ENCODE measurements around the gene PCYT1B.

PCYT1B gene

GRCh38 chrX:24536551-24536950, 110.6 kb downstream of the PCYT1B start:
- no peak overlapping the region for H3K4me3 Mint-ChIP-seq
- no peak overlapping the region for H3K27ac Mint-ChIP-seq
- H3K9me3 Mint-ChIP-seq, result no peaks in the 10 kb centered on the region
- H3K27me3 Mint-ChIP-seq (ENCODE audit: low read depth), result no peaks in the 10 kb centered on the region
- DNase-seq (ENCODE audit: low spot score), result no peak
- H3K4me1 Mint-ChIP-seq (ENCODE audit: low read depth), result no peaks in the 10 kb centered on the region
- peaks cover 17% of the 10 kb centered on the region for H3K36me3 Mint-ChIP-seq (ENCODE audit: low read depth)

GRCh38 chrX:24528605-24529004, 118.5 kb downstream of the PCYT1B start:
- no peak overlapping the region for H3K4me3 Mint-ChIP-seq
- no peaks in the 10 kb centered on the region for H3K9me3 Mint-ChIP-seq
- H3K27ac Mint-ChIP-seq, result no peak overlapping the region
- no peaks in the 10 kb centered on the region for H3K4me1 Mint-ChIP-seq (ENCODE audit: low read depth)
- no peak for DNase-seq (ENCODE audit: low spot score)
- peaks cover 19% of the 10 kb centered on the region for H3K36me3 Mint-ChIP-seq (ENCODE audit: low read depth)
- no peaks in the 10 kb centered on the region for H3K27me3 Mint-ChIP-seq (ENCODE audit: low read depth)

GRCh38 chrX:24526616-24527015, 120.5 kb downstream of the PCYT1B start:
- no peaks in the 10 kb centered on the region for H3K4me1 Mint-ChIP-seq (ENCODE audit: low read depth)
- peaks cover 20% of the 10 kb centered on the region for H3K36me3 Mint-ChIP-seq (ENCODE audit: low read depth)
- DNase-seq (ENCODE audit: low spot score), result no peak
- H3K4me3 Mint-ChIP-seq, result no peak overlapping the region
- no peaks in the 10 kb centered on the region for H3K9me3 Mint-ChIP-seq
- no peaks in the 10 kb centered on the region for H3K27me3 Mint-ChIP-seq (ENCODE audit: low read depth)
- H3K27ac Mint-ChIP-seq, result no peak overlapping the region

GRCh38 chrX:24525455-24525854, 121.7 kb downstream of the PCYT1B start:
- Mint-ChIP-seq H3K4me3 (no peak overlapping the region), H3K27ac (no peak overlapping the region), H3K36me3 (ENCODE audit: low read depth) (peaks cover 16% of the 10 kb centered on the region), H3K9me3 (no peaks in the 10 kb centered on the region), H3K4me1 (ENCODE audit: low read depth) (no peaks in the 10 kb centered on the region), H3K27me3 (ENCODE audit: low read depth) (no peaks in the 10 kb centered on the region)
- no peak for DNase-seq (ENCODE audit: low spot score)

GRCh38 chrX:24520472-24520871, 126.7 kb downstream of the PCYT1B start:
- H3K27me3 Mint-ChIP-seq (ENCODE audit: low read depth), result no peaks in the 10 kb centered on the region
- DNase-seq (ENCODE audit: low spot score), result no peak
- H3K36me3 Mint-ChIP-seq (ENCODE audit: low read depth), result peaks cover 9% of the 10 kb centered on the region
- no peak overlapping the region for H3K27ac Mint-ChIP-seq
- no peaks in the 10 kb centered on the region for H3K4me1 Mint-ChIP-seq (ENCODE audit: low read depth)
- no peak overlapping the region for H3K4me3 Mint-ChIP-seq
- no peaks in the 10 kb centered on the region for H3K9me3 Mint-ChIP-seq

GRCh38 chrX:24515447-24515846, 131.7 kb downstream of the PCYT1B start:
- Mint-ChIP-seq H3K27me3 (ENCODE audit: low read depth) (no peaks in the 10 kb centered on the region), H3K4me1 (ENCODE audit: low read depth) (peaks cover 14% of the 10 kb centered on the region), H3K36me3 (ENCODE audit: low read depth) (peaks cover 19% of the 10 kb centered on the region), H3K4me3 (no peak overlapping the region), H3K9me3 (no peaks in the 10 kb centered on the region), H3K27ac (peak overlapping the region; percentile 36)
- no peak for DNase-seq (ENCODE audit: low spot score)

- H3K9me3 Mint-ChIP-seq, result no peaks in the 10 kb centered on the region
- DNase-seq (ENCODE audit: low spot score), result peak; percentile 59
- peak overlapping the region; percentile 58 for H3K27ac Mint-ChIP-seq
- H3K27me3 Mint-ChIP-seq (ENCODE audit: low read depth), result no peaks in the 10 kb centered on the region
- H3K36me3 Mint-ChIP-seq (ENCODE audit: low read depth), result peaks cover 26% of the 10 kb centered on the region
- peak overlapping the region; percentile 22 for H3K4me3 Mint-ChIP-seq
- H3K4me1 Mint-ChIP-seq (ENCODE audit: low read depth), result peaks cover 14% of the 10 kb centered on the region
Measured at GRCh38 chrX:24513416-24513815, 133.7 kb downstream of the PCYT1B start.

GRCh38 chrX:24508375-24508774, 138.8 kb downstream of the PCYT1B start:
- Mint-ChIP-seq H3K4me1 (ENCODE audit: low read depth) (peaks cover 27% of the 10 kb centered on the region), H3K27me3 (ENCODE audit: low read depth) (no peaks in the 10 kb centered on the region), H3K9me3 (no peaks in the 10 kb centered on the region), H3K4me3 (no peak overlapping the region), H3K36me3 (ENCODE audit: low read depth) (peaks cover 40% of the 10 kb centered on the region), H3K27ac (no peak overlapping the region)
- DNase-seq (ENCODE audit: low spot score), result no peak
